Embryonic facial prominence (tissue), 1 donor: ENCODE measurements around the gene VMO1.

ENCODE experiments used
- DNase-seq: peaks from one replicate; pipeline ENCODE4 v3.0.0-alpha.2; 2016; ENCODE audit errors: extremely low spot score

Gene VMO1

DNA sequence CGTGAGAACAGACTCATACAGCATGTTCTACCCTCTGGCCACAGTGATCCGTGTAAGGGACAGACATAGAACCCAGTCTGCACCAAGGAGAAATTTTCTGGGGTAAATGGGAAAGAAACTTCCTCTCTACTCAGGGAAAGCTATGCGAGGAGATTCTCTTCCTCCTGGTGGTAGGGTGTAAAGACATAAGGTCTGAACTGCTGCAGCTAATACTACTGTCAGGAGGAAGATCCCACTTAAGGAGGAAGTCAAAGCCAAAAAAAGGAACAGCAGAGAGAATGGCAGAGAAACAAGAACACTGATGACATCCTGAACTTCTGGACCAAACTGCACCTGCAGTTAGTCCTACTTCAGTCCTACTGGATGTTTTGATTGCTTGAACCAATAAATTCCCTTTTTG lies 21.6 kb downstream of the VMO1 start:
- DNase-seq: no peak

DNA sequence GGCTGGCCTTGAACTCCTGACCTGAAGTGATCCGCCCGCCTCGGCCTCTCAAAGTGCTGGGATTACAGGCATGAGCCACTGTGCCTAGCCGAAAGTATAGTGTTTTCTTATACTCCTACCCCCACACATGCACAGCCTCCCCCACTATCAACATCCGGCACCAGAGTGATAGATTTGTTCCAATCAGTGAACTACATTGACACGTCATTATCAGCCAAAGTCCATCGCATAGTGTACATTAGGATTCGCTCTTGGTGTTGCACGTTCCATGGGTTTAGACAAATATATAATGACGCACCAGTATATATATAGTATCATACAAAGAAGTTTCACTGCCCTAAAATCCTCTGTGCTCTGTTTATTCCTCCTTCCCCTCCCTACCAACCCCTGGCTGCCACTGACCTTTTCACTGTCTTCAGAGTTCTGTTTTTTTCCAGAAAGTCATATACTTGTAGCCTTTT lies 26.4 kb downstream of the VMO1 start:
- no peak for DNase-seq

DNA sequence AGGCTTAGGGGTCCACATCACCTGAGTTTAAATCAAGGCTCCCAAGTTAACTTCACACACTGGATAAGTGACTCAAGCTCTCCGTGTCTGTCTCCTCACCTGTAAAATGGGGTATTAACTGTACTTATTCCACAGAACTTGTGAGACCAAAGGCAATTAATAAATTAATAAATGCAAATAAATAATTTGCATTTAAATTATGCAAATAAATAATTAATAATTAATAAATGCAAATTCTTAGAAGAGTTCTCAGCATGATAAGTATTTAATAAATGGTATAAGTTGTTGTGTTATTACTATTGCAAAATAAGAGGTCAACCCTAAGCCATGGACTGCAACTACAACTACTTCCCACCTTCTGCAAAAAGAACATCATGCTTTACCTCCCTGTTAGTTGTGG lies 32.8 kb downstream of the VMO1 start:
- DNase-seq: no peak

DNA sequence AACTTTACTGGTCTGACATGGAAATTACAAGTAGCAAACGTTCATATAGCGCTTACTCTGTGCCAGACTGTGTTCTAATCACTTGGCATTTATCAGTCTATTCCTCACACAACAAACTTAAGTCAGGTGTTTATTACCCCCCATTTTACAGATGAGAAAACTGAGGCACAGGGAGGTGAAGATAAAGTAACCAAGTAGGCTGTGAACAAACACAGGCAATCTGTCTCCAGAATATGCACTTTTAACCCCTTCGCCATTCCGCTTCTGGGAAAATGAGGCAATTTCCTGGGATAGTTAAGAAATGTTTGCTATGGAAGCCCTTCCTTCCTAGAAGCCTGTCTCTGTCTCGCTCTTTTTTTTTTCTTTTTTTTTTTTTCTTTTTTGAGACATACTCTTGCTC lies 34.2 kb downstream of the VMO1 start:
- DNase-seq: no peak

DNA sequence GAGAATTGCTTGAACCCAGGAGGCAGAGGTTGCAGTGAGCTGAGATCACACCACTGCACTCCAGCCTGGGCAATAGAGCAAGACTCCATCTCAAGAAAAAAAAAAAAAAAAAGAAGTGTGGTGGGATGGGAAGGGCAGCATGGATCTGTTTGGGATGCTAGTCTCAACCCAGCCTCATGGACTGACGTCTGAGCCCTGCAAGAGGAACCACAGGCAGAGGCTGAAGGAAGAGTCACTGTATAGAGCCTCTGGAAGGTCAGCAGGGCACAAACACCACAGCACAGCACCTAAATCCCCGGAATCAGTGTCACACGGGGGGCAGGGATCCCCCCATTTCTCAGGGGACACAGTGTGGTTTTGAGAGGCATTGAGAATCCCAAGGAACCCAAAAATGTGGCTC lies 35.6 kb downstream of the VMO1 start:
- no peak for DNase-seq

DNA sequence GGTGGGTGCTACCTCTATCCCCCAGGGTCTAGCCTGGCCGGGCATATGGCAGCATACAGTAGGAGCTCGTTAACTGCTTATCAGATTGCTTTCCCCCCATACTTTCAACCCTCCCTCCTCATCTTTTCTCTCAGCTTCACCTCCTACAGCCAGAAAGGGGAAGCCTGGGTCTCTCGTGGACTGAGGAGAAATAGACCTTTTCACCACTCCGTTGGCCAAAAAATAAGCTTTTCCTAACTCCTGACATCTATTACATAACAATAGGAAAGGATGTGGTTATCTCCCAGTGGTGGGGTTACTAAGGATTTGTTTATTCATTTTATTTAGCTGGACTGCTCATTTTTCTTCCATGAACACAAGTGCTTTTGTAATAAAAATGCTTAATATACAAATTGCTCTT lies 37.5 kb downstream of the VMO1 start:
- no peak for DNase-seq

DNA sequence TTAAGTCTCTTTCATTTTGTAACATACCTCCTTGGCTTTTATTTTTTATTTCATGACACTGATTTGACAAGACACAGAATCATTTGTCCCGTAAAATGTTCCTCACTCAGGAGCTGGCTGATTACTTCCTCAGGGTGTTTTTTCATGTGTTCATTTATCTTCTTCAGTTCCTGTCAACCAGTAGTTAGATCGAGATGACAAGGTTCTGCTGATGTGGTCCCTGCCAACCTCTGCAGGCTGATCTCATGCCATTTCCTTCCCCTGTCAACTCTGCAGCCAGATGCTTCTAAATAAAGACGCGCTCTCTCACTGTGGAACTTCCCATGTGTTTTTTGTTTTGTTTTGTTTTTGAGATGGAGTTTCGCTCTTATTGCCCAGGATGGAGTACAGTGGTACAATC lies 38.3 kb downstream of the VMO1 start:
- DNase-seq: no peak

DNA sequence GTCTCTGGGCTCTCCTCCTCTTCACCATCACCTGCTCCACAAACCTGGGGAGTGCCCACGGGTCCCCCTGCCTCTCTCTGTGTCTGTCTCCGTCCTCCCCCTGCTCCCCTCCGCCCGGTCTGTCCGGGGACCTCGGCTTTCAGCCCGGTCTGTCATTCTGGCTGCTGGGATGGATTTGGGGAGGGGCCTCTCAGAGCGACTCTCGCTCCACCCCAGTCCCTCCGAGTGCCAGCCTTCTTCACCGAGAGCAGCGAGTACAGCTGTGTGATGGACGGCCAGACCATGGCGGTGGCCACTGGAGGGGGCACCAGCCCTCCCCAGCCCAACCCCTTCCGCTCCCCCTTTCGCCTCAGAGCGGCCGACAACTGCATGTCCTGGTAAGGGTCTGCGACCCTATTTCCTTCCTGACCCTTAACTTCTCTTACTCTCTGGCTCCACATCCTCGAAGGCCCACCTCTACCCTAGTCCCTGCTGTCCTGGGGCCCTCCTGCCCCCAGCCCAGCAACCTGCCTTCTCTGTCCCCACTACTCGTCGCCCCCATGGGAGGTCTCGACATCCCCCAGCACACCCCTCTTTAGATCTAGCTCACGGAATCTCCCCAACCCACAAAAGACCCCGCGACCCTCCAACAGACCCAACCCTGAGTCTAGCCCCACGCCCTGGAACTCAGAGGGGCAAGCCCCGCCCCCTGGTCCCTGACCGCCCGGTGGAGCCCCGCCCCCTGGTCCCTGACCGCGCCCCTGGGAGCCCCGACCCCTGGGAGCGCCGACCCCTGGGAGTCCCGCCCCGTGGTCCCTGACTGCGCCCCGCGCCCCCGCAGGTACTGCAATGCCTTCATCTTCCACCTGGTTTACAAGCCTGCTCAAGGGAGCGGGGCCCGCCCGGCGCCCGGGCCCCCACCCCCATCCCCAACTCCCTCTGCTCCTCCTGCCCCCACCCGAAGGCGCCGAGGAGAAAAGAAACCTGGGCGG lies 40.9 kb downstream of the VMO1 start:
- DNase-seq: no peak

DNA sequence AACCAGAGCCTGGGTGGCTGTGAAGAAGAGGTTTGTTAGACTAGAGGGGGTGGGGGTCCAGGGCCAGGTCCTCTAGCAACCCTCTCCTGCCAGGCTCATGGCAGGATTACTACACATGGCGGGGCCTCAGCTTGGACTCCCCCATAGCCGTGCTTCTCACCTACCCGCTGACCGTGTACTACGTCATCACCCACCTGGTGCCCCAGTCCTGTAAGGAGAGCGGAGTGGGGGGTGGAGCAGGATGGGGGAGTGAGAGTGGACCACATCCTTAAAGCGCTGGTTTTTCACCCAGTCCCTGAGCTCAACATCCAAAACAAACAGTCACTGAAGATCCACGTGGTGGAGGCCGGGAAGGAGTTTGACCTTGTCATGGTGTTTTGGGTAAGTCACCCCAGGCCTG lies 42.3 kb downstream of the VMO1 start:
- DNase-seq: no peak

DNA sequence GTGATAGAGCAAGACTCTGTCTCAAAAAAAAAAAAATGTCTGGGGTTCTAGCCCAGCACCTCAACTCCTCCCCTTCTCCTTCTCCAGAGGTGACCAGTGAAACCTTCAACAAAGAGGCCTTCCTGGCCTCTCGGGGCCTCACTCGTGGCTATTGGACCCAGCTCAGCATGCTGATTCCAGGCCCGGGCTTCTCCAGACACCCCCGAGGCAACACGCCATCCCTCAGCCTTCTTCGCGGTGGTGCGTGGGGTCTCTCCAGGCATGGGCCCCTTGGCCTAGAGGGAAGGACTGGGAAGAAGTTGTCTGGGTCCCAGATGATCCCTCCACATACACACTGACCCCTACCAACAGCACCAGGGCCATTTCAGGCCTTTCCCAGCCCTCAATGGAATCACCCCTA lies 42.9 kb downstream of the VMO1 start:
- DNase-seq: no peak

DNA sequence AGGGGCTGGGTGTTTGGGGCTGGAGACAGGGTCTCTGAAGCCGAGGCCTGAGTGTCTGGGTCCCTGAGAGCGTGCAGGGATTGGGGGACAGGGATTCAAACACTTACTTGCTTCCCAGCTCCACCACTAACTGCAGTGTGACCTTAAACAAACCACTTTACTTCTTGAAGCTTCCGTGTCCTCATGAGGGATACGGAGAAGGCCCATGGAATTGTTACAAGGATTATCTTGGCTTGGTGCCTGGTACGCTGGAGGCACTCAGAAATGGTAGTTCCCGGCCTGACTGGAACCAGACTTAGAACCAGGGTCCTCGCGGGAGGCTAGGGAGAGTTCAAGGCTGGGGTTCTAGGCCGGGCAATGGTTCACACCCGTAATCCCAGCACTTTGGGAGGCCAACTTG lies 43.5 kb downstream of the VMO1 start:
- DNase-seq: no peak

DNA sequence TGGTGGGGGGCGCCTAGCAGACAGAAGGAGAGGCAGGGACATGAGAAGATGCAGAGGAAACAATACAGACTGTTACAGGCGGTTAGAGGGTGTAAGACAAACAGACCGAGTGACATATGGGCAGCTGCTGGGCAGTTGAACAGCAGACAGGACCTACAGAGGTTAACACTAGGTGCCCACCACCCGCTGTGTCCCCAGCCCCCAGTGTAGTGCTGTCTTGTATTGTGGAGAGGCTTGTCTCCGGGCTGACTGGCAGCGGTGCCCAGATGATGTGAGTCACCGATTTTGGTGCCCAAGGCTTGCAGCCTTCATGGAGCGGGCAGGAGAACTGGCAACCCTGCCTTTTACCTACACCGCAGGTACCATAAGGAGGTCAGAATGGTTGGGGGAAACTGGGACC lies 44.0 kb downstream of the VMO1 start:
- no peak for DNase-seq

DNA sequence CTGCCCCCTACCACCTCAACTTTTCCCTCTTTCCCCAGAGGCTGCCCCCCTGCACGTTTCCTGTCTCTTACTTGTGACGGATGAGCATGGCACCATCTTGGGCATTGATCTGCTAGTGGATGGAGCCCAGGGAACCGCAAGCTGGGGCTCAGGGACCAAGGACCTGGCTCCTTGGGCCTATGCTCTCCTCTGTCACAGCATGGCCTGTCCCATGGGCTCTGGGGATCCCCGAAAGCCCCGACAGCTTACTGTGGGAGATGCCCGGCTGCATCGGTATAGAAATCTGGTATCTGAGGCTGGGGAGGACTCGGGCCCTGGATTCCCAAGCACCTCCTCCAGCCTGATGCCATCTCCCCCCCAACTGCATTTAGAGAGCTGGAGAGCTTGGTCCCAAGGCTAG lies 44.6 kb downstream of the VMO1 start:
- DNase-seq: no peak

DNA sequence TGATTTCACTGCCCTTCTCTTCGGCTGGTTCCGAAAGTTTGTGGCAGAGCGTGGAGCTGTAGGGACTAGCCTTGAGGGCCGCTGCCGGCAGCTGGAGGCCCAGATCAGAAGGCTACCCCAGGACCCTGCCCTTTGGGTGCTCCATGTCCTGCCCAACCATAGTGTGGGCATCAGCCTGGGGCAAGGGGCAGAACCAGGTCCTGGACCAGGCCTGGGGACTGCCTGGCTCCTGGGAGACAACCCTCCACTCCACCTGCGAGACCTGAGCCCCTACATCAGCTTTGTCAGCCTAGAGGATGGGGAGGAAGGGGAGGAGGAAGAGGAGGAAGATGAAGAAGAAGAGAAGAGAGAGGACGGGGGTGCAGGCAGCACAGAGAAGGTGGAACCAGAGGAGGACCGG lies 45.6 kb downstream of the VMO1 start:
- no peak for DNase-seq

DNA sequence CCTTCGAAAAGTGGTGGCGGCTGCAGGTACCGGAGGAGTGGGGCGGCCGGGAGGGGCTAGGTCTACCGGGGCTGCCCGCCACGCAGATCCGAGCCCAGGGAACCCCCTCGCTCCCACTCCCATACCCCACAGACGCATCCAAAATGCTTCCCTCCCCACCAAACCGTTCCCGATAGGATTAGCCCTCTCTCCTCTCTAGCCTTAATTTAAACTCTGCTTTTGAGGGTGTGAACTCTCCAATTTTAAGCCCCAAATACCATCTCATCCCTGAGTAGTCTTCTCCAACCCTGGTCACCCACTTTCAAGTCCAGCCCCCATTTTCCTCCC lies 46.2 kb downstream of the VMO1 start:
- no peak for DNase-seq

DNA sequence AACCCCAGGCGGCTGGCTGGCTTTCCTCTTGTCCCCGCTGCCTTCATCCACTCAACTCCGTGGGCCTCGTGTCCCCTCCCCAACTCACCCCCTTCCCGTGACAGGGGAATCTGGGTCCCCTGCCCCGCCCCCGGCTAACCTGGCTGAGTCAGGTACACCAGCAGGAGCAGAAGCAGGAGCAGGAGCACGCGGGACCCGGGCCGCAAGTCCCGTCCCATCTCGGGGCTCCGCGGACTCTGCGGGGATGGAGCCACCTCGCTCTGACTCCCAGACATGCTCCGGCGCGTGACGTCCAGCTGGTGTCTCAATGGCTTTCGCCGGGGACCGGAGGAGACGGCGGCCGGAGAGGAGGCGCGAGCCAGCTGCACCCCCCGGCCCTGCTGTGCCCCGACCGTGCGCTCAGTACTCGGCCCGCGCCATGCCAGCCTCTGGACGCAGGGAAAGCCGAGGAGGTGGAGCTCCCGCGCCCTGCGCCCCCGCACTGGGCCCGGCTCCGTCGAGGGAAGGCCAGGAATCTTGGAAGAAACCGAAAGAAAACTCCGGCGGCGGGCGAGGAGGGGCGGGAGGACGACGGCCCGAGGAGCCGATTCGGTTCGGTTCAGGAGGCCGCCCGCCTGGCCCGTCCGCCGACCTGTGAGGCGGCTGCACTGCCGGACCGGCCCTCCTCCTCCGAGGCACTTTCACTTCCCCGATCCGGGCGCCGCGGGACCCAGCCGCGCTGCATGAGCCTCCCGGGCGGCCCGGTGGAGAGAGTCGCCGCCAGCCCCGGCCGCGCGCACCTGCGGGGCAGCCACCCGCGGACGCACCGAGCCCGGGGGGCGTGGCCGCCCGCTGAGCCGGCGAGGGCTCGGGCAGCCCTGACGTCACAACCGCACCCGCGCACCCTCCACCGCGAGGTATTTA lies 46.8 kb downstream of the VMO1 start, which contains the start of the genes CXCL16 and ZMYND15:
CXCL16 (minus strand) TSS at position 807 of the 903 bp plus-strand sequence; CDS start at position 218, 589 bp downstream.
ZMYND15 (plus strand) TSS at position 712 of the 903 bp plus-strand sequence. CDS start 716 bp downstream, outside the sequence.
- no peak for DNase-seq

DNA sequence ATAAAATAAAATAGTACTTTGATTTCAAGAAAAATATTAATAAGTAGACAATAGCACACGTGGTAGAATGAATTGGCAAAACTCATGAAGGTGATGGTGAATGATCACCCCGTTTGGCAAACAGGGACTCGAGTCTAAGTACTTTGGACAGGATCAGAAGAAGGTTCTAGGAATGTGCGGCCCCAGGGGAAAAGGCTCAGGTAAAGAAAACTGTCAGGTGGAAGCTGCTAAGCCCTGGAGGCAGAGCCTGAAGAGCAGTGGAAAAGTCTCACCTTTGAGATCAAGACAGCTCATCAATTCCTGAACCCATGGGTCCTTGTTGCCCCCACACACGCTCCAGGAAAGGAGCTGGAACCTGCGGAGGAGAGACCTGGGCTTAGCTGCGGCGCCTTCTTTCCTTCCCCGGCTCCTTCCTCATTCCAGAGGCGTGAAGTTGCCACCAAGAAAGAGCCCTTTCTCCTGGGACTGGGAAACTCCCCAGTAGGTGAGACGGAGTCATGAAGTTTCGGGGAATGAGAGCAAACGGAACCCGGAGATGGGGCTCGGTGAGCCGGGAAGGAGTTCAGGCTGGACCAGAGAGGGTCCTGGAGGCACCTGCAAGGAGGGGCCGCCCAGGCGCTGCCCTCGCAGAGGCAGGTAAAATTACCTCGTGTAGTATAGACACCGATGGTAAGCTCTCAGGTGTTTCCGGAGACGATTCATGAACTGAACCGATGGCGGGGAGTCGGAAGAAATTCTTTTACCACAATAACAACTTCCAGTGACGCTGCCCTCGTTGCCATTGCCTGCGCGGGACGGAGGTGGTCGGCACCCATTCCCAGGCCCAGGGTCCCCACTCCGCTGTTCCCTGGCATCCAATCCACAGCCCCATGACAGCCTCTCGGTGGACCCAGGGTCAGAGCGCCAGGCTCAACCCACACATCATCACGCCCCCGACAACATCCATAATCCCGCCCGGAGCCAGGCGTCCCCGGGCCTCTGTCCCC lies 47.7 kb downstream of the VMO1 start:
- DNase-seq: no peak

DNA sequence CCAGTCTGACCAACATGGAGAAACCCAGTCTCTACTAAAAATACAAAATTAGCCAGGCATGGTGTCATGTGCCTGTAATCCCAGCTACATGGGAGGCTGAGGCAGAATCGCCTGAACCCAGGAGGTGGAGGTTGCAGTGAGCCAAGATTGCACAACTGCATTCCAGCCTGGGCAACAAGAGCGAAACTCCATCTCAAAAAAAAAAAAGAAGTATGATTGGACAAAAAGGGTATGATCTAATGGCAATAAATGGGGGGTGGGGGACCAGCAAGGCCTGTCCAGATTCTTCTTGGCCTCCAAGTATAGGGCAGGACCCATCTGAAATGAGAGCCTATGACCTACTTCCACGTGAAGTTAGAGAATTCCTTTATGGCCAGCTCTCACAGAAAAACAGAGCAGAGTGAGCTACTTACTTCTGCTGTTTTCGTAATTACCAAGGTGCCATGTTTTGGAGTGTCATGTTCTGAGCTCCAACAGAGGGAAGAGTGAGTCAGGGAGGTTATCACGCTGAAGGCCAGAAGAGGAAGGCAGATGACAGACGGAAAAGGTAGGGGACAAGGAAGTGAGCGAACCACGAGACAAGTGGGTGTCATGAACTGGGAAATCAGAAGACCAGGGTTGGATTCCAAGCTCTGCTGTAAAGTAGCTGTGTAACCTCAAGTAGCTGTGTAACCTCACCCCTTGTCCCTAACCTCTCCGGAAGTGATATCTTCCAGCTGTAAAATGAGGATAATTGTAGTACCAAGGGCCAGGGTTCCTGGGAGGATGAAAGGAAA lies 50.1 kb downstream of the VMO1 start:
- DNase-seq: no peak
